ENCODE data around the gene RNASEH1. TPM values are rescaled to one million over a fixed set of nuclear protein-coding genes. Genes with fewer than 3 reads are reported as not detected.

RNASEH1 gene
- total and polyA plus RNA-seq, 2 of the 8 experiments (the other 6 are each of a cell fraction or from before 2014, with no cell fraction given), result 11.7 to 42.7 TPM

GRCh38 chr2:3585261-3586109 lies 27.4 kb upstream of the RNASEH1 start:
- FAIRE-seq (no peak), DNase-seq (ENCODE audit: low read depth in 1 of 2, low spot score in 2 of 2) (no peak)
- Histone ChIP-seq H4K8ac (ENCODE audit: extremely low read depth, insufficient read depth, low read length) (no peak overlapping the region), H3K79me2 (ENCODE audit: control insufficient read depth in 1 of 2, insufficient read depth in 2 of 2, low read length in 2 of 2) (peaks cover 0 to 10% of the 10 kb centered on the region in 2 experiments; a peak in 2 of 4 replicates), H2AK5ac (ENCODE audit: low read depth, low read length) (no peak overlapping the region), H3K18ac (ENCODE audit: extremely low read depth, low read length) (no peak overlapping the region), H3K23ac (ENCODE audit: insufficient read length) (no peak overlapping the region), H3K4me2 (ENCODE audit: insufficient read depth in 1 of 2, low read depth in 2 of 2, low read length in 2 of 2) (no peak overlapping the region), H3K36me3 (ENCODE audit: control insufficient read depth in 2 of 4, insufficient read depth in 4 of 4, low read length in 3 of 4) (peaks cover 13 to 42% (median 26%) of the 10 kb centered on the region in 4 experiments), H3K4me1 (replicated peaks in 1 of 4; ENCODE audit: control insufficient read depth in 3 of 4, insufficient read depth in 4 of 4, low read length in 3 of 4) (no peaks in the 10 kb centered on the region), H2BK15ac (ENCODE audit: low read length) (no peak overlapping the region), H3K23me2 (ENCODE audit: low read depth, low read length) (no peaks in the 10 kb centered on the region), H2BK120ac (replicated peaks; ENCODE audit: low read depth, low read length) (no peak overlapping the region), H4K20me1 (replicated peaks in 1 of 2; ENCODE audit: control insufficient read depth in 1 of 2, insufficient read depth in 2 of 2, low read length in 2 of 2) (peaks cover 5 to 12% of the 10 kb centered on the region in 2 experiments), H2BK12ac (ENCODE audit: low read depth, low read length) (no peak overlapping the region), H3K27me3 (replicated peaks in 1 of 4; ENCODE audit: control insufficient read depth in 3 of 4, extremely low read depth in 1 of 4, insufficient read depth in 3 of 4, low read length in 3 of 4) (no peaks in the 10 kb centered on the region), H3K27ac (ENCODE audit: low read depth, low read length) (no peak overlapping the region), H3K79me1 (ENCODE audit: low read depth, low read length) (no peaks in the 10 kb centered on the region; the same call in 1 of the 2 replicates), H2BK5ac (ENCODE audit: low read depth, low read length) (no peak overlapping the region), H3K56ac (replicated peaks; ENCODE audit: insufficient read length, low read depth, low read length) (no peak overlapping the region), H4K91ac (replicated peaks; ENCODE audit: insufficient read length, low read length) (no peak overlapping the region), H2AFZ (ENCODE audit: low read length) (no peak overlapping the region), H3K4me3 (ENCODE audit: extremely low read depth in 1 of 4, insufficient read depth in 2 of 4, low read depth in 3 of 4, low read length in 4 of 4) (no peak overlapping the region), H3K14ac (ENCODE audit: insufficient read length) (no peak overlapping the region), H3K9me3 (ENCODE audit: insufficient read depth in 2 of 2, low read depth in 1 of 2, low read length in 1 of 2) (no peaks in the 10 kb centered on the region), H4K5ac (ENCODE audit: insufficient read length, low read depth, low read length) (no peak overlapping the region), H3K4ac (replicated peaks; ENCODE audit: insufficient read length, low read depth, low read length) (no peak overlapping the region), H2BK20ac (ENCODE audit: low read length) (no peak overlapping the region), H3K9ac (replicated peaks in 1 of 4; ENCODE audit: extremely low read depth in 1 of 4, low read depth in 3 of 4, low read length in 3 of 4) (no peak overlapping the region)
- TF ChIP-seq CBX5 (IDR thresholded peaks at IDR 0.05; ENCODE audit: low read depth, low read length) (no peak), ATF3 (IDR thresholded peaks at IDR 0.05; ENCODE audit: insufficient read depth, low read depth, low read length) (no peak), POU5F1 (IDR thresholded peaks at IDR 0.05; ENCODE audit: low read depth, low read length) (no peak), SUZ12 (IDR thresholded peaks at IDR 0.05; ENCODE audit: low read length) (no peak), EP300 (IDR thresholded peaks at IDR 0.05; ENCODE audit: borderline replicate concordance in 1 of 2, low read depth in 2 of 2, low read length in 2 of 2) (no peak)
- 87% methylated on average over 25 of the region's 29 CpGs; no CpG with 5 or more reads in 1 of the 2 experiments for WGBS, 2 experiments (ENCODE audit: extremely low coverage in 1 of 2, insufficient coverage in 1 of 2, insufficient read length in 1 of 2, insufficient replicate concordance in 2 of 2, low coverage in 1 of 2, low lambda C conversion rate in 2 of 2, missing lambda C conversion rate in 1 of 2)
- CTCF ChIA-PET (ENCODE audit: partially characterized antibody), result interaction anchor here (1.0 to 1.9 kb wide), 4 partner anchors 66 to 162 kb away, joined by 3 to 5 read pairs (median 4); no protein-coding TSS in a partner anchor
- POLR2A ChIA-PET (ENCODE audit: partially characterized antibody), result interaction anchor here (0.6 to 17.0 kb wide), 11 partner anchors 7 to 66 kb away, joined by 3 to 373 read pairs (median 5); partner anchors contain the start of genes COLEC11, RNASEH1 and RPS7

Data from H1 (cell line).